CD4-positive, alpha-beta T cell (primary cell): Measurements from ENCODE around the gene RRP8. TPM values are rescaled to one million over a fixed set of nuclear protein-coding genes. Genes with fewer than 3 reads are reported as not detected.

Experiments used
- ATAC-seq: fragments of 200-7000 bp; cut with Tn5 transposase; one replicate; pipeline ENCODE4 v1.10.0; 2022; ENCODE audit warnings: mild to moderate bottlenecking; ENCODE audit not compliant: poor library complexity
- CTCF ChIA-PET: fragments of 350-600 bp; sonication (Branson Sonifier 250); formaldehyde crosslinking; loops from one replicate; lab custom pipeline; 2021; ENCODE audit warnings: antibody characterized with exemption, inconsistent platforms; lab: Charles Lee
- POLR2A ChIA-PET: fragments of 350-600 bp; sonication (Branson Sonifier 250); formaldehyde crosslinking; loops from one replicate; lab custom pipeline; 2021; ENCODE audit warnings: antibody characterized with exemption, inconsistent platforms; lab: Charles Lee
- DNase-seq, 14 experiments: peaks; one replicate each; pipeline ENCODE4 v3.0.0-alpha.2; 2013 to 2020; ENCODE audit warnings: mixed read lengths in 2 of 14
- H3K27ac ChIP-seq, 2 donors: one replicate each; pipeline versions ENCODE4 v1.5.1 to v1.7.0; 2013; ENCODE audit warnings: low read length in 2 of 2, low read depth in 1 of 2, mild to moderate bottlenecking in 1 of 2
- H3K27me3 ChIP-seq, 2 experiments: 1 replicate in 1 of 2; 2 replicates in 1 of 2; pipeline versions ENCODE4 v1.6.1 to v1.7.0; 2013; ENCODE audit warnings: low read length in 2 of 2, control low read depth in 1 of 2, mild to moderate bottlenecking in 1 of 2, moderate library complexity in 1 of 2; ENCODE audit not compliant: insufficient read depth in 2 of 2, control insufficient read depth in 1 of 2
- H3K36me3 ChIP-seq: one replicate; pipeline ENCODE4 v1.6.1; 2013; ENCODE audit warnings: low read length, control low read depth; ENCODE audit not compliant: insufficient read depth
- H3K4me1 ChIP-seq: one replicate; pipeline ENCODE4 v1.6.1; 2013; ENCODE audit warnings: low read length, control low read depth; ENCODE audit not compliant: insufficient read depth
- H3K4me3 ChIP-seq: one replicate; pipeline ENCODE4 v1.5.1; 2013; ENCODE audit warnings: mild to moderate bottlenecking, low read length, moderate library complexity
- H3K9me3 ChIP-seq, 2 experiments: 1 replicate in 1 of 2; 2 replicates in 1 of 2; pipeline versions ENCODE4 v1.6.1 to v1.7.0; 2013; ENCODE audit warnings: low read length in 2 of 2, mild to moderate bottlenecking in 2 of 2, control low read depth in 1 of 2, moderate library complexity in 1 of 2; ENCODE audit not compliant: control insufficient read depth in 1 of 2, insufficient read depth in 1 of 2
- H3K27ac Mint-ChIP-seq: one replicate; pipeline ENCODE4 v1.8.0; 2020; ENCODE audit warnings: mixed read lengths
- H3K27me3 Mint-ChIP-seq: one replicate; pipeline ENCODE4 v1.8.0; 2021; ENCODE audit warnings: mixed read lengths
- H3K36me3 Mint-ChIP-seq: one replicate; pipeline ENCODE4 v1.8.0; 2021; ENCODE audit warnings: low read depth, mixed read lengths
- H3K4me1 Mint-ChIP-seq: one replicate; pipeline ENCODE4 v1.8.0; 2021; ENCODE audit warnings: low read depth, mixed read lengths
- H3K4me3 Mint-ChIP-seq: one replicate; pipeline ENCODE4 v1.8.0; 2020; ENCODE audit warnings: mild to moderate bottlenecking, mixed read lengths
- H3K9me3 Mint-ChIP-seq: one replicate; pipeline ENCODE4 v1.8.0; 2020; ENCODE audit warnings: mixed read lengths
- CTCF ChIP-seq: fragments of 200-600 bp; IDR thresholded peaks from one replicate; pipeline ENCODE4 v1.8.0; 2022; ENCODE audit warnings: antibody characterized with exemption, mild to moderate bottlenecking
- intact Hi-C, 2 experiments: fragments of 100-400 bp; cut with DNase I in 1 of 2; cut with micrococcal nuclease in 1 of 2; formaldehyde crosslinking; loops; one replicate each; pipeline versions ENCODE4 v1.15.1 to v1.9.0; 2023 to 2025; cut with DNase I, micrococcal nuclease
- total RNA-seq, 174 experiments: library from RNA in 2 of 174; stranded (reverse) in 2 of 174; gene quantifications; one replicate each; pipeline ENCODE4 v1.2.3 and lab custom pipeline; 2021 to 2026

RRP8 gene
- total RNA-seq, 2 experiments from 2014 or later: 25.7 to 27.3 TPM

- Histone ChIP-seq H3K9me3 (no peaks in the 10 kb centered on the region), H3K27ac (peak overlapping the region; percentile 51 to 56), H3K36me3 (peaks cover 38% of the 10 kb centered on the region), H3K4me1 (peaks cover 82% of the 10 kb centered on the region), H3K27me3 (no peaks in the 10 kb centered on the region), H3K4me3 (no peak overlapping the region)
- peaks cover 30% of the 10 kb centered on the region for H3K4me1 Mint-ChIP-seq
- no peak for TF ChIP-seq CTCF
- H3K4me3 Mint-ChIP-seq: peak overlapping the region; percentile 47
- no peaks in the 10 kb centered on the region for H3K27me3 Mint-ChIP-seq
- H3K36me3 Mint-ChIP-seq: peaks cover 52% of the 10 kb centered on the region
- ChIA-PET CTCF (interaction anchor here (1.0 to 1.9 kb wide), 2 partner anchors 11 to 99 kb away, joined by 3 to 5 read pairs; no protein-coding TSS in a partner anchor), POLR2A (interaction anchor here (0.8 to 1.4 kb wide), 3 partner anchors 12 to 76 kb away, joined by 3 to 6 read pairs (median 6); partner anchors contain the start of genes MRPL17 and TPP1)
- DNase-seq (peak in 10 of 14 experiments; percentile 21 to 77 (median 44)), ATAC-seq (no peak)
- peak overlapping the region; percentile 58 for H3K27ac Mint-ChIP-seq
- no peaks in the 10 kb centered on the region for H3K9me3 Mint-ChIP-seq
- intact Hi-C loops: no loop called here
Measured at GRCh38 chr11:6606471-6607189, 3.2 kb upstream of the RRP8 start.

- H3K27ac Mint-ChIP-seq: no peak overlapping the region
- peaks cover 48% of the 10 kb centered on the region for H3K36me3 Mint-ChIP-seq
- no peak for TF ChIP-seq CTCF
- H3K27me3 Mint-ChIP-seq: no peaks in the 10 kb centered on the region
- no peak overlapping the region for H3K4me3 Mint-ChIP-seq
- Histone ChIP-seq H3K27ac (peak overlapping the region in 1 of 2 donors; percentile 87), H3K36me3 (peaks cover 41% of the 10 kb centered on the region), H3K4me1 (peaks cover 78% of the 10 kb centered on the region), H3K9me3 (no peaks in the 10 kb centered on the region), H3K4me3 (peak overlapping the region; percentile 78), H3K27me3 (no peaks in the 10 kb centered on the region)
- POLR2A ChIA-PET: interaction anchor here (0.6 to 4.0 kb wide), 14 partner anchors 8 to 966 kb away, joined by 3 to 57 read pairs (median 5); partner anchors contain the start of genes ARFIP2, DNHD1, MRPL17 and TAF10
- no peaks in the 10 kb centered on the region for H3K9me3 Mint-ChIP-seq
- peaks cover 12% of the 10 kb centered on the region for H3K4me1 Mint-ChIP-seq
- intact Hi-C loops: loop anchor here (1.0 to 5.0 kb wide), 8 partner anchors 63 to 1383 kb away; partner anchors contain the start of genes ARFIP2 (in 2 of the 2), TIMM10B (in 2 of the 2), CNGA4 (in 1 of the 2) and EIF3F (in 1 of the 2)
- peak in 1 of 14 experiments; percentile 5 for DNase-seq
- CTCF ChIA-PET: interaction anchor here (0.6 to 2.7 kb wide), 15 partner anchors 8 to 226 kb away, joined by 3 to 33 read pairs (median 4); partner anchors contain the start of genes MRPL17, TAF10 and TPP1
- no peak for ATAC-seq
Measured at GRCh38 chr11:6604790-6605189, 1.4 kb upstream of the RRP8 start.

- no peaks in the 10 kb centered on the region for H3K9me3 ChIP-seq
- peaks cover 40% of the 10 kb centered on the region for H3K36me3 ChIP-seq
- Mint-ChIP-seq H3K27ac (no peak overlapping the region), H3K36me3 (peaks cover 48% of the 10 kb centered on the region), H3K4me3 (no peak overlapping the region), H3K27me3 (no peaks in the 10 kb centered on the region), H3K9me3 (no peaks in the 10 kb centered on the region), H3K4me1 (peaks cover 17% of the 10 kb centered on the region)
- peaks cover 75% of the 10 kb centered on the region for H3K4me1 ChIP-seq
- DNase-seq (peak; percentile 39 to 80 (median 58)), ATAC-seq (peak; percentile 73)
- no peak for TF ChIP-seq CTCF
- POLR2A ChIA-PET: interaction anchor here (0.6 to 4.0 kb wide), 17 partner anchors 8 to 967 kb away, joined by 3 to 57 read pairs (median 4); partner anchors contain the start of genes APBB1, ARFIP2, DNHD1 and MRPL17
- intact Hi-C loops: loop anchor here (1.0 to 5.0 kb wide), 8 partner anchors 63 to 1383 kb away; partner anchors contain the start of genes ARFIP2 (in 2 of the 2), TIMM10B (in 2 of the 2), CNGA4 (in 1 of the 2) and EIF3F (in 1 of the 2)
- H3K27ac ChIP-seq: peak overlapping the region; percentile 81 to 87
- H3K27me3 ChIP-seq: no peaks in the 10 kb centered on the region
- CTCF ChIA-PET: interaction anchor here (0.6 to 2.7 kb wide), 14 partner anchors 8 to 225 kb away, joined by 3 to 33 read pairs (median 4); partner anchors contain the start of genes MRPL17, TAF10 and TPP1
- H3K4me3 ChIP-seq: peak overlapping the region; percentile 78
Measured at GRCh38 chr11:6604081-6604626, 738 bp upstream of the RRP8 start.
